Esophagus muscularis mucosa (tissue), 4 donors: Measurements from ENCODE around the gene ZNF492. TPM values are rescaled to one million over a fixed set of nuclear protein-coding genes. Genes with fewer than 3 reads are reported as not detected.
"Not testable (repeated sequence)": the region's sequence is repeated elsewhere in the genome, so short reads cannot be mapped to it uniquely, and the experiment has no call there.

Source experiments
- DNase-seq: peaks from one replicate; pipeline ENCODE4 v3.0.0-alpha.2; 2017; ENCODE audit errors: extremely low spot score
- H3K27ac ChIP-seq, 4 donors: fragments of 200-600 bp; sonication (generic); replicated peaks in 1 of 4; 1 replicate in 3 of 4; 2 replicates in 1 of 4; pipeline ENCODE4 v1.5.1; 2016 to 2019; ENCODE audit warnings: mild to moderate bottlenecking in 1 of 4
- H3K27me3 ChIP-seq, 4 donors: fragments of 200-600 bp; sonication (generic); one replicate each; pipeline versions ENCODE4 v1.5.1 to v1.6.0; 2016 to 2019
- H3K36me3 ChIP-seq, 4 donors: fragments of 200-600 bp; sonication (generic); one replicate each; pipeline ENCODE4 v1.5.1; 2016 to 2019
- H3K4me1 ChIP-seq, 4 donors: fragments of 200-600 bp; sonication (generic); one replicate each; pipeline ENCODE4 v1.5.1; 2016 to 2019
- H3K4me3 ChIP-seq, 4 donors: fragments of 200-600 bp; sonication (generic); 1 replicate in 2 of 4; 2 replicates in 2 of 4; pipeline ENCODE4 v1.5.1; 2016 to 2019; ENCODE audit warnings: mild to moderate bottlenecking in 4 of 4, moderate library complexity in 1 of 4
- H3K9me3 ChIP-seq, 4 donors: fragments of 200-600 bp; sonication (generic); 1 replicate in 3 of 4; 2 replicates in 1 of 4; pipeline ENCODE4 v1.5.1; 2016 to 2019
- EP300 ChIP-seq: sonication (generic); formaldehyde crosslinking; IDR thresholded peaks from one replicate; pipeline ENCODE4 v1.6.1; 2017; ENCODE audit warnings: antibody characterized with exemption
- POLR2A ChIP-seq: fragments of 450-650 bp; IDR thresholded peaks from one replicate; pipeline ENCODE4 v1.6.1; 2017; ENCODE audit warnings: antibody characterized with exemption, moderate library complexity, mild to moderate bottlenecking, low read depth
- POLR2AphosphoS5 ChIP-seq, 2 donors: sonication (generic); formaldehyde crosslinking; IDR thresholded peaks; one replicate each; pipeline ENCODE4 v1.6.1; 2017; ENCODE audit warnings: antibody characterized with exemption in 2 of 2
- WGBS: methylation state at CpG from one replicate; pipeline ENCODE4 v1.1.5; 2018; 5-methylcytosine and 5-hydroxymethylcytosine counted together
- intact Hi-C: fragments of 100-400 bp; cut with DNase I; formaldehyde crosslinking; loops from one replicate; pipeline ENCODE4 v1.15.1; 2023
- total RNA-seq, 4 donors: library from RNA; depleted of rRNA; stranded (reverse); fragments of >200 nt; gene quantifications; one replicate each; pipeline versions ENCODE4 v1.1.0 to v1.2.1, GENCODE V29; 2016
- TF ChIP-seq, protein P1 (sequence below), 3 experiments: fragments of 200-600 bp in 2 of 3; fragments of 450-650 bp in 1 of 3; sonication (generic) in 2 of 3; IDR thresholded peaks; one replicate each; pipeline ENCODE4 v1.5.1; 2017 to 2019; ENCODE audit warnings: antibody characterized with exemption in 3 of 3, mild to moderate bottlenecking in 2 of 3, moderate library complexity in 1 of 3

ZNF492 gene
- total RNA-seq, 4 donors from 2014 or later, result under 0.01 to 0.42 (median 0.15) TPM

DNA sequence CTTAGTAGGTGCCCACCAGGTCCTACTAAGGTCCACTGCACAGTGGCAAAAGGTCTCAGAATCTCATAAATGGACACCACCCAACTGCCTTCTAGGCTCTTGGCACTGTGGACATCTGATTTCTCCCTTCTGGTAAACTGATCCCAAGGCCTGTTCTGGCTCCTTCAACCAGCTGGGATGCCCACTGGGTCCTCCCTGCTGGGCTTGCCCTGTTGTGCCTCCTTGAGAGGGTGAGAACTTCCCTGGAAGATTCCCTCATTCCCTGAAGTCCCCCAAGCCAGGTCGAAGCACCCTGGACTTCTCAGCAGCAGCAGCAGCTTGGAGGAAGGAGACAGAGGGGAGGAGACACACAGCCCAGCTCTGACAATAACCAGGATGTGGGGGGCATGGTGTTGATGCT, 6.6 kb upstream of the ZNF492 start:
- H3K4me3 ChIP-seq, result no peak overlapping the region
- no peak for TF ChIP-seq POLR2AphosphoS5 (IDR thresholded peaks at IDR 0.05)
- no peak for TF ChIP-seq EP300
- TF ChIP-seq, protein P1, sequence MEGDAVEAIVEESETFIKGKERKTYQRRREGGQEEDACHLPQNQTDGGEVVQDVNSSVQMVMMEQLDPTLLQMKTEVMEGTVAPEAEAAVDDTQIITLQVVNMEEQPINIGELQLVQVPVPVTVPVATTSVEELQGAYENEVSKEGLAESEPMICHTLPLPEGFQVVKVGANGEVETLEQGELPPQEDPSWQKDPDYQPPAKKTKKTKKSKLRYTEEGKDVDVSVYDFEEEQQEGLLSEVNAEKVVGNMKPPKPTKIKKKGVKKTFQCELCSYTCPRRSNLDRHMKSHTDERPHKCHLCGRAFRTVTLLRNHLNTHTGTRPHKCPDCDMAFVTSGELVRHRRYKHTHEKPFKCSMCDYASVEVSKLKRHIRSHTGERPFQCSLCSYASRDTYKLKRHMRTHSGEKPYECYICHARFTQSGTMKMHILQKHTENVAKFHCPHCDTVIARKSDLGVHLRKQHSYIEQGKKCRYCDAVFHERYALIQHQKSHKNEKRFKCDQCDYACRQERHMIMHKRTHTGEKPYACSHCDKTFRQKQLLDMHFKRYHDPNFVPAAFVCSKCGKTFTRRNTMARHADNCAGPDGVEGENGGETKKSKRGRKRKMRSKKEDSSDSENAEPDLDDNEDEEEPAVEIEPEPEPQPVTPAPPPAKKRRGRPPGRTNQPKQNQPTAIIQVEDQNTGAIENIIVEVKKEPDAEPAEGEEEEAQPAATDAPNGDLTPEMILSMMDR (IDR thresholded peaks at IDR 0.05), result no peak
- TF ChIP-seq POLR2A, result no peak
- intact Hi-C loops, result no loop called here

DNA sequence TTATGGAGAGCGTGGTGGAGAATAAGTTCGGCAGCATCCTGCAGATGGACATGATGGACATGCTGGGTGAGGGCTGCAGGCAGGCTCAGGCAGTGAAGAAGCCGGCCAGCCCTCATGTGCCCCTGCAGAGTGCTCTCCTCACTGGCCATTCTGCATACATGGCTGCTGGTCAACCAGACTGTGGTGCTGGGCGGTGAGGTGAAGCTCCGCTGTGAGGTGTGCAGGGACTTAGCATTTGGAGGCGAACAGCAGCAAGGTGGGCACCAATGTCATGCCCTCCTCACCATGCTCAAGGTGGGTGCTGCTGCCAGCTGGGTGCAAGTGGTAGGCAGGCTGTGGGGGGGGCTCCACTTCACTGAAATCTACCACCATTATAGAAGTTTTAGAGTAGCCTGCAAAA, 5.7 kb upstream of the ZNF492 start:
- intact Hi-C loops, result no loop called here
- TF ChIP-seq, protein P1 (IDR thresholded peaks at IDR 0.05), result no peak
- no peak for TF ChIP-seq EP300
- no peak for TF ChIP-seq POLR2AphosphoS5 (IDR thresholded peaks at IDR 0.05)
- no peak for TF ChIP-seq POLR2A
- WGBS, result 87% methylated on average over 3 of the region's 6 CpGs
- Histone ChIP-seq H3K36me3 (no peaks in the 10 kb centered on the region), H3K27me3 (peaks cover 0 to 8% (median 5%) of the 10 kb centered on the region in 4 donors), H3K9me3 (no peaks in the 10 kb centered on the region), H3K4me3 (no peak overlapping the region), H3K4me1 (peaks cover 0 to 4% (median 3%) of the 10 kb centered on the region in 4 donors), H3K27ac (no peak overlapping the region)
- DNase-seq, result peak; percentile 82

More for the DNA sequence above, 6.6 kb upstream of the ZNF492 start:
- Histone ChIP-seq H3K27ac (no peak overlapping the region), H3K9me3 (no peaks in the 10 kb centered on the region), H3K36me3 (no peaks in the 10 kb centered on the region), H3K4me1 (peaks cover 0 to 12% (median 11%) of the 10 kb centered on the region in 4 donors), H3K27me3 (peaks cover 0 to 17% (median 10%) of the 10 kb centered on the region in 4 donors)
- no CpG with 5 or more reads among the region's 1 CpG for WGBS
- peak; percentile 91 for DNase-seq

- Histone ChIP-seq H3K27ac (no peak overlapping the region), H3K4me1 (peaks cover 4 to 9% (median 7%) of the 10 kb centered on the region in 4 donors), H3K36me3 (no peaks in the 10 kb centered on the region), H3K9me3 (no peaks in the 10 kb centered on the region), H3K4me3 (peak overlapping the region; percentile 69 to 77 (median 74)), H3K27me3 (no peaks in the 10 kb centered on the region)
- TF ChIP-seq, protein P1 (IDR thresholded peaks at IDR 0.05), result no peak
- TF ChIP-seq POLR2AphosphoS5 (IDR thresholded peaks at IDR 0.05), result no peak
- TF ChIP-seq POLR2A, result no peak
- no peak for TF ChIP-seq EP300
- intact Hi-C loops, result no loop called here
- under 1% methylated on average over 20 of the region's 24 CpGs for WGBS
- DNase-seq, result no peak
Observed at GRCh38 chr19:22634450-22634827, 315 bp downstream of the ZNF492 start.

DNA sequence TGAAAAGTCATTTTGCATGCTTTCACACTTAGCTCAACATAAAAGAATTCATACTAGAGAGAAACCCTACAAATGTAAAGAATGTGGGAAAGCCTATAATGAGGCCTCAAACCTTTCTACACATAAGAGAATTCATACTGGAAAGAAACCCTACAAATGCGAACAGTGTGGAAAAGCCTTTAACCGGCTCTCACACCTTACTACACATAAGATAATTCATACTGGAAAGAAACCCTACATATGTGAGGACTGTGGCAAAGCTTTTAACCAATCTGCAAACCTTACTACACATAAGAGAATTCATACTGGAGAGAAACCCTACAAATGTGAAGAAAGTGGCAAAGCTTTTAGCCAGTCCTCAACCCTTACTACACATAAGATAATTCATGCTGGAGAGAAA, 51.4 kb downstream of the ZNF492 start:
- H3K27ac ChIP-seq, H3K36me3 ChIP-seq, H3K4me3 ChIP-seq, H3K27me3 ChIP-seq, H3K4me1 ChIP-seq, intact Hi-C loops, DNase-seq: not testable (repeated sequence)
- 89% methylated on average over 2 of the region's 2 CpGs for WGBS
- H3K9me3 ChIP-seq, result peaks cover 0 to 45% (median 26%) of the 10 kb centered on the region in 4 donors

DNA sequence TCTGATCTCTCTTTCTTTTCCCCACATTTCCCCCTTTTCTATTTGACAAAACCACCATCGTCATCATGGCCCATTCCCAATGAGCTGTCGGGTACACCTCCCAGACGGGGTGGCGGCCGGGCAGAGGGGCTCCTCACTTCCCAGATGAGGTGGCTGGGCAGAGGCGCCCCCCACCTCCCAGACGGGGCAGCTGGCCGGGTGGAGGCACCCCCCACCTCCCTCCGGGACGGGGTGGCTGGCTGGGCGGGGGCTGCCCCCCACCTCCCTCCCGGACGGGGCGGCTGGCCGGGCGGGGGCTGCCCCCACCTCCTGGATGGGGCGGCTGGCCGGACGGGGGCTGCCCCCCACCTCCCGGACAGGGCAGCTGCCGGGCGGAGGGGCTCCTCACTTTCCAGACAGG, 68.5 kb downstream of the ZNF492 start:
- H3K27me3 ChIP-seq, H3K36me3 ChIP-seq, DNase-seq, H3K27ac ChIP-seq, intact Hi-C loops, H3K4me1 ChIP-seq, H3K4me3 ChIP-seq: not testable (repeated sequence)
- H3K9me3 ChIP-seq, result peaks cover 0 to 26% (median 12%) of the 10 kb centered on the region in 4 donors
- WGBS, result 100% methylated on average over 5 of the region's 22 CpGs

- H3K27ac ChIP-seq, H3K36me3 ChIP-seq, intact Hi-C loops, H3K27me3 ChIP-seq, H3K4me3 ChIP-seq, H3K4me1 ChIP-seq, DNase-seq: not testable (repeated sequence)
- 94% methylated on average over 26 of the region's 28 CpGs for WGBS
- H3K9me3 ChIP-seq, result peaks cover 0 to 26% (median 12%) of the 10 kb centered on the region in 4 donors
Observed at GRCh38 chr19:22703096-22703495, 69.0 kb downstream of the ZNF492 start.
